H1 (cell line): ENCODE measurements around the gene STK16. TPM values are rescaled to one million over a fixed set of nuclear protein-coding genes. Genes with fewer than 3 reads are reported as not detected.

ENCODE experiments used
- CTCF ChIA-PET: fragments of 300-600 bp; sonication (Branson Sonifier 250); formaldehyde crosslinking; loops from one replicate; lab custom pipeline; 2021; ENCODE audit not compliant: partially characterized antibody; lab: Charles Lee
- POLR2A ChIA-PET: fragments of 300-600 bp; sonication (Branson Sonifier 250); formaldehyde crosslinking; loops from one replicate; lab custom pipeline; 2021; ENCODE audit warnings: inconsistent platforms; ENCODE audit not compliant: partially characterized antibody; lab: Charles Lee
- DNase-seq, 2 experiments: peaks; one replicate each; pipeline versions ENCODE4 v3.0.0 to v3.0.0-alpha.2; 2010 to 2022; ENCODE audit warnings: low spot score in 2 of 2, low read depth in 1 of 2, mixed read lengths in 1 of 2
- FAIRE-seq: peaks from 2 replicates; lab custom pipeline; 2011; peaks lifted over from hg19 to GRCh38; lab: Jason Lieb, UNC
- H2AFZ ChIP-seq: 2 replicates; pipeline ENCODE4 v1.8.1; 2012; ENCODE audit warnings: low read length, inconsistent platforms
- H2AK5ac ChIP-seq: 2 replicates; pipeline ENCODE4 v1.6.1; 2013; ENCODE audit warnings: low read depth, low read length
- H2BK120ac ChIP-seq: replicated peaks from 2 replicates; pipeline ENCODE3; 2013; ENCODE audit warnings: low read depth, low read length, inconsistent platforms
- H2BK12ac ChIP-seq: 2 replicates; pipeline ENCODE4 v1.6.1; 2013; ENCODE audit warnings: low read depth, low read length
- H2BK15ac ChIP-seq: 2 replicates; pipeline ENCODE4 v1.6.1; 2013; ENCODE audit warnings: low read length
- H2BK20ac ChIP-seq: 2 replicates; pipeline ENCODE4 v1.6.1; 2013; ENCODE audit warnings: low read length
- H2BK5ac ChIP-seq: 2 replicates; pipeline ENCODE4 v1.6.1; 2013; ENCODE audit warnings: low read depth, low read length
- H3K14ac ChIP-seq: 2 replicates; pipeline ENCODE4 v1.6.1; 2013; ENCODE audit warnings: inconsistent platforms; ENCODE audit not compliant: insufficient read length
- H3K18ac ChIP-seq: 2 replicates; pipeline ENCODE4 v1.6.1; 2013; ENCODE audit warnings: low read length; ENCODE audit errors: extremely low read depth
- H3K23ac ChIP-seq: 2 replicates; pipeline ENCODE4 v1.6.1; 2013; ENCODE audit warnings: inconsistent platforms; ENCODE audit not compliant: insufficient read length
- H3K23me2 ChIP-seq: 2 replicates; pipeline ENCODE4 v1.6.1; 2013; ENCODE audit warnings: low read depth, low read length
- H3K27ac ChIP-seq: 2 replicates; pipeline ENCODE4 v1.6.1; 2011; ENCODE audit warnings: low read depth, low read length, inconsistent platforms
- H3K27me3 ChIP-seq, 4 experiments: replicated peaks in 1 of 4; 1 replicate in 1 of 4; 2 replicates in 3 of 4; pipeline versions ENCODE4 v1.6.1 to v1.8.1; 2011 to 2013; ENCODE audit warnings: low read length in 3 of 4, mild to moderate bottlenecking in 3 of 4, inconsistent platforms in 2 of 4, mixed read lengths in 2 of 4, moderate library complexity in 1 of 4; ENCODE audit not compliant: control insufficient read depth in 3 of 4, insufficient read depth in 3 of 4; ENCODE audit errors: extremely low read depth in 1 of 4
- H3K36me3 ChIP-seq, 4 experiments: 2 replicates each; pipeline versions ENCODE4 v1.6.1 to v1.8.1; 2011 to 2013; ENCODE audit warnings: mild to moderate bottlenecking in 4 of 4, low read length in 3 of 4, moderate library complexity in 2 of 4, control low read depth in 1 of 4, inconsistent platforms in 1 of 4; ENCODE audit not compliant: insufficient read depth in 4 of 4, control insufficient read depth in 2 of 4
- H3K4ac ChIP-seq: replicated peaks from 2 replicates; pipeline ENCODE3; 2013; ENCODE audit warnings: low read length, low read depth, mixed read lengths, inconsistent platforms; ENCODE audit not compliant: insufficient read length
- H3K4me1 ChIP-seq, 4 experiments: replicated peaks in 1 of 4; 1 replicate in 1 of 4; 2 replicates in 3 of 4; pipeline versions ENCODE4 v1.6.1 to v1.8.1; 2011 to 2013; ENCODE audit warnings: low read length in 3 of 4, inconsistent platforms in 2 of 4, mixed read lengths in 1 of 4; ENCODE audit not compliant: insufficient read depth in 4 of 4, control insufficient read depth in 3 of 4
- H3K4me2 ChIP-seq, 2 experiments: 2 replicates each; pipeline versions ENCODE4 v1.6.1 to v1.8.1; 2011 to 2013; ENCODE audit warnings: low read depth in 2 of 2, low read length in 2 of 2, control low read depth in 1 of 2, inconsistent platforms in 1 of 2, mild to moderate bottlenecking in 1 of 2; ENCODE audit not compliant: insufficient read depth in 1 of 2
- H3K4me3 ChIP-seq, 4 experiments: fragments of 200-600, 300-600 bp in 1 of 4; sonication (generic), shearing (Covaris generic), sonication (Bioruptor Twin) in 1 of 4; 2 replicates each; pipeline versions ENCODE4 v1.5.1 to v1.8.1; 2011 to 2016; ENCODE audit warnings: low read length in 4 of 4, low read depth in 3 of 4, control low read depth in 2 of 4, inconsistent platforms in 2 of 4, mild to moderate bottlenecking in 2 of 4, mixed read lengths in 1 of 4, moderate library complexity in 1 of 4; ENCODE audit not compliant: insufficient read depth in 2 of 4; ENCODE audit errors: extremely low read depth in 1 of 4
- H3K56ac ChIP-seq: replicated peaks from 2 replicates; pipeline ENCODE3; 2013; ENCODE audit warnings: low read depth, mild to moderate bottlenecking, mixed read lengths, low read length, inconsistent platforms; ENCODE audit not compliant: insufficient read length
- H3K79me1 ChIP-seq: 2 replicates; pipeline ENCODE4 v1.6.1; 2013; ENCODE audit warnings: low read depth, low read length, control low read depth
- H3K79me2 ChIP-seq, 2 experiments: 2 replicates each; pipeline versions ENCODE4 v1.6.1 to v1.8.1; 2012 to 2013; ENCODE audit warnings: low read length in 2 of 2, mild to moderate bottlenecking in 2 of 2, inconsistent platforms in 1 of 2; ENCODE audit not compliant: insufficient read depth in 2 of 2, control insufficient read depth in 1 of 2
- H3K9ac ChIP-seq, 4 experiments: replicated peaks in 1 of 4; 1 replicate in 1 of 4; 2 replicates in 3 of 4; pipeline versions ENCODE4 v1.6.1 to v1.8.1; 2011 to 2013; ENCODE audit warnings: low read depth in 3 of 4, low read length in 3 of 4, control low read depth in 2 of 4, mild to moderate bottlenecking in 2 of 4, moderate library complexity in 2 of 4, inconsistent platforms in 1 of 4; ENCODE audit errors: extremely low read depth in 1 of 4
- H3K9me3 ChIP-seq, 2 experiments: 2 replicates each; pipeline versions ENCODE4 v1.6.1 to v1.8.1; 2012 to 2013; ENCODE audit warnings: mild to moderate bottlenecking in 2 of 2, moderate library complexity in 2 of 2, control low read depth in 1 of 2, inconsistent platforms in 1 of 2, low read depth in 1 of 2, low read length in 1 of 2, mixed read lengths in 1 of 2; ENCODE audit not compliant: insufficient read depth in 2 of 2
- H4K20me1 ChIP-seq, 2 experiments: replicated peaks in 1 of 2; 2 replicates each; pipeline versions ENCODE3 to v1.8.1; 2011 to 2013; ENCODE audit warnings: inconsistent platforms in 2 of 2, low read length in 2 of 2, mild to moderate bottlenecking in 1 of 2; ENCODE audit not compliant: insufficient read depth in 2 of 2, control insufficient read depth in 1 of 2
- H4K5ac ChIP-seq: 2 replicates; pipeline ENCODE4 v1.6.1; 2013; ENCODE audit warnings: low read length, low read depth, mixed read lengths, inconsistent platforms; ENCODE audit not compliant: insufficient read length
- H4K8ac ChIP-seq: 2 replicates; pipeline ENCODE4 v1.8.0; 2013; ENCODE audit warnings: mild to moderate bottlenecking, moderate library complexity, low read length, inconsistent platforms; ENCODE audit not compliant: insufficient read depth; ENCODE audit errors: extremely low read depth
- H4K91ac ChIP-seq: replicated peaks from 2 replicates; pipeline ENCODE3; 2013; ENCODE audit warnings: low read length, mixed read lengths, inconsistent platforms; ENCODE audit not compliant: insufficient read length
- BRCA1 ChIP-seq: IDR thresholded peaks from 2 replicates; pipeline ENCODE4 v1.6.1; 2012; ENCODE audit warnings: low read depth, low read length, improper control_type of control experiment
- KDM1A ChIP-seq: fragments of 200-600, 300-600 bp; sonication (generic); IDR thresholded peaks from 2 replicates; pipeline ENCODE4 v1.7.1; 2016; ENCODE audit warnings: mild to moderate bottlenecking, low read length, borderline replicate concordance
- POLR2A ChIP-seq, 2 experiments: IDR thresholded peaks; 1 replicate in 1 of 2; 2 replicates in 1 of 2; pipeline ENCODE4 v1.6.1; 2011; ENCODE audit warnings: low read depth in 2 of 2, low read length in 2 of 2, mild to moderate bottlenecking in 2 of 2; ENCODE audit errors: control extremely low read depth in 1 of 2
- TBP ChIP-seq: IDR thresholded peaks from 2 replicates; pipeline ENCODE4 v1.6.1; 2011; ENCODE audit warnings: low read depth, low read length, improper control_type of control experiment
- WGBS, 2 experiments: shearing (Covaris generic) in 1 of 2; methylation state at CpG; one replicate each; pipeline versions ENCODE4 v1.1.6 to v1.1.7; 2013 to 2015; ENCODE audit warnings: low lambda C conversion rate in 2 of 2, mixed read lengths in 2 of 2, inconsistent platforms in 1 of 2, low coverage in 1 of 2, missing lambda C conversion rate in 1 of 2; ENCODE audit not compliant: insufficient replicate concordance in 2 of 2, insufficient coverage in 1 of 2, insufficient read length in 1 of 2; ENCODE audit errors: extremely low coverage in 1 of 2, missing lambda C conversion rate in 1 of 2; 5-methylcytosine and 5-hydroxymethylcytosine counted together
- polyA plus RNA-seq, 7 experiments: library from polyadenylated mRNA; depleted of rRNA in 3 of 7; stranded (reverse) in 5 of 7; unstranded in 2 of 7; fragments of >200 nt in 5 of 7; fragments of 200-250 nt in 2 of 7; gene quantifications; 1 replicate in 5 of 7; 2 replicates in 1 of 7; 4 replicates in 1 of 7; pipeline versions ENCODE4 v1.2.1 to v1.2.3, GENCODE V29; 2011 to 2013; ENCODE audit warnings: missing spikeins in 2 of 7, mixed read lengths in 2 of 7
- total RNA-seq: library from RNA; stranded (reverse); fragmentation: NEBNext Ultra II Directional; extraction: Animal tissue kit (Norgen Biotek cat#: 25700); gene quantifications from 2 replicates; pipeline ENCODE4 v1.2.1, GENCODE V29; 2021

The STK16 gene
- total and polyA plus RNA-seq, 2 of the 8 experiments (the other 6 are each of a cell fraction or from before 2014, with no cell fraction given), result 21.3 to 51.4 TPM

DNA sequence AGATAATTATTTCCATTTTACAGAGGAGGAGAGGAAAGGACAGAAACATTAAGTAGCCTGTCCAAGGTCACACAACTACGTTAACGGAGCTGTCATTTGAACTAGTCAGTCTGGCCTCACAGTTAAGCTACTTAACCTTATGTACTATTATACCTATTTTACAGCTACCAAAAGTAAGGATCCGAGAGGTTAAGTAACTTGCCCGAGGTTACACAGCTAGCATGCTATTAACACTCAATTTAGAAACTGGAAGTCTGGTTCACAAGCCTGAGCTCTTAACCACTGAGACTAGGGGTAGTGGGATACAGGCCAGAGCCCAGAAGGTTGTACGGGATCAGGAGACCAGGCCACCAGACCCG is 511 bp upstream of the STK16 start:
- H2BK15ac ChIP-seq, result no peak overlapping the region
- no peak overlapping the region for H2BK12ac ChIP-seq
- peaks cover 0 to 5% of the 10 kb centered on the region in 2 experiments; a peak in 1 of 4 replicates for H3K79me2 ChIP-seq
- no peak overlapping the region for H3K18ac ChIP-seq
- peaks cover 0 to 3% (median under 1%) of the 10 kb centered on the region in 4 experiments; a peak in 3 of 8 replicates for H3K36me3 ChIP-seq
- no peaks in the 10 kb centered on the region for H3K9me3 ChIP-seq
- no peak overlapping the region for H2BK5ac ChIP-seq
- 0 out of 2 replicates have a peak, but pooled peaks cover 5% of the 10 kb centered on the region for H3K79me1 ChIP-seq
- peak overlapping the region; percentile 91 for H3K27ac ChIP-seq
- H4K5ac ChIP-seq, result peak overlapping the region; percentile 78
- H3K23ac ChIP-seq, result no peak overlapping the region
- CTCF ChIA-PET, result interaction anchor here (0.6 to 3.0 kb wide), 17 partner anchors 9 to 296 kb away, joined by 3 to 24 read pairs (median 4); partner anchors contain the start of genes ANKZF1, ATG9A, DNAJB2 and NHEJ1
- peaks cover 8% of the 10 kb centered on the region for H3K23me2 ChIP-seq
- H2BK20ac ChIP-seq, result no peak overlapping the region
- H3K9ac ChIP-seq, result peak overlapping the region in 3 of 4 experiments; percentile 9 to 95 (median 65); a peak in 5 of 7 replicates
- DNase-seq (no peak), FAIRE-seq (no peak)
- peak overlapping the region; percentile 100; the same call in 1 of the 2 replicates for H4K8ac ChIP-seq
- H3K4me3 ChIP-seq, result peak overlapping the region; percentile 74 to 81 (median 80)
- H3K4ac ChIP-seq, result no peak overlapping the region
- peak overlapping the region; percentile 7 for H3K56ac ChIP-seq
- H2AK5ac ChIP-seq, result no peak overlapping the region
- H2BK120ac ChIP-seq, result no peak overlapping the region
- POLR2A ChIA-PET, result interaction anchor here (1.0 to 14.9 kb wide), 17 partner anchors 9 to 143 kb away, joined by 3 to 190 read pairs (median 6); partner anchors contain the start of genes ABCB6, ANKZF1, ATG9A and DNAJB2
- peak overlapping the region; percentile 91 to 98 for H3K4me2 ChIP-seq
- H2AFZ ChIP-seq, result peak overlapping the region; percentile 47; the same call in 1 of the 2 replicates
- H3K14ac ChIP-seq, result no peak overlapping the region
- no peaks in the 10 kb centered on the region for H3K27me3 ChIP-seq
- TF ChIP-seq TBP (no peak), KDM1A (peak; percentile 76), POLR2A (IDR thresholded peaks at IDR 0.05; ENCODE audit: control extremely low read depth in 1 of 2, low read depth in 2 of 2, low read length in 2 of 2) (no peak), BRCA1 (no peak)
- no peak overlapping the region for H4K91ac ChIP-seq
- 63% methylated on average over 6 of the region's 6 CpGs; no CpG with 5 or more reads in 1 of the 2 experiments for WGBS, 2 experiments
- H4K20me1 ChIP-seq, result no peaks in the 10 kb centered on the region
- peaks cover 0 to 5% (median 3%) of the 10 kb centered on the region in 4 experiments; a peak in 3 of 7 replicates for H3K4me1 ChIP-seq
